ENCODE measurements around the gene ARL9.

DNA sequence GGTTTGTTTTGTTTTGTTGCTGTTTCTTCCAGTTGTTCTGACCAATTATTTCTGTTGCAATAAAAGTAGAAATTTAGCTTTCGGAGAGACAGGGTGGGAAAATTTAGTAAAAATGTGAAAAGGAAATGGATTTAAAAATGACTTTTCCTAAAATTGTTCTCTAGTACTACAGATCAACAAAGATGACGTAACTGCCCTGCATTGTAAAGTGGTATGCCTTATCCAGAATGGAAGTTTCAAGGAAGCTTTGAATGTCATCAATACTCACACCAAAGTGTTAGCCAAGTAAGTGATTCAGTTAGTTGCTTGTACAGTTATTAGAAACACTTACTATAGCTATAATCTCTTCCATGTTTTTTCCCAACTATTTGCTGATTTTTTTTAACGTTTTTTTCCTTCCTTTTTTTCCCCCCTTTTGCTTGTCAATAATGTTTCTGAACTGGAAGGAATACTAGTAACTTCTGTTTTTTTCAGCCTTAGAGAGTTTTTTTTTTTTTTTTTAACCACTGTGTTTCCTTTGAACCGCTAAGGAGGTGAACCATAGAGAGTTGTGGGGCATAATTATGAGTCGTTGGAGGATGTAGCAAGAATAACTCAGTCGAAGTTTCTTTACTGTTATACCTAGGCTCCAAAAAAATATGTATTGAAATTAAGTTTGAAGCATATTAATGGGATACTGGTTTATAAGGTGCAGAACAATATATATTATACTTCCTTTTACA, 35.9 kb upstream of the ARL9 start:
- no peak for TF ChIP-seq RAD21 (IDR thresholded peaks at IDR 0.05; ENCODE audit: low read depth)
- no peak for TF ChIP-seq TCF12 (IDR thresholded peaks at IDR 0.05; ENCODE audit: low read depth)
- TF ChIP-seq EP300 (IDR thresholded peaks at IDR 0.05; ENCODE audit: borderline replicate concordance) = no peak
